GM23338 (cell line): ENCODE measurements around the gene RABEPK. TPM values are rescaled to one million over a fixed set of nuclear protein-coding genes. Genes with fewer than 3 reads are reported as not detected.

Experiments
- ATAC-seq: fragments of 200-7000 bp; cut with Tn5 transposase; 3 replicates; pipeline ENCODE4 v1.9.1; 2020
- DNase-seq: peaks from one replicate; pipeline ENCODE4 v3.0.0-alpha.2; 2015; ENCODE audit warnings: low spot score
- H2AFZ ChIP-seq: fragments of 200-600 bp; sonication (generic); 2 replicates; pipeline ENCODE4 v1.8.0; 2016; ENCODE audit warnings: antibody characterized with exemption, mild to moderate bottlenecking, moderate library complexity
- H3F3A ChIP-seq: fragments of 200-600 bp; sonication (generic); replicated peaks from 2 replicates; pipeline ENCODE4 v1.8.0; 2017; ENCODE audit warnings: antibody characterized with exemption, mixed run types, low read depth
- H3K27ac ChIP-seq: fragments of 200-600 bp; sonication (generic); 2 replicates; pipeline ENCODE4 v1.6.1; 2016; ENCODE audit warnings: low read depth
- H3K27me3 ChIP-seq: fragments of 200-600 bp; sonication (generic); 2 replicates; pipeline ENCODE4 v1.8.0; 2016; ENCODE audit warnings: mild to moderate bottlenecking, mixed run types, moderate library complexity; ENCODE audit not compliant: insufficient read depth
- H3K36me3 ChIP-seq: fragments of 200-600 bp; sonication (generic); 2 replicates; pipeline ENCODE4 v1.8.0; 2016; ENCODE audit warnings: mild to moderate bottlenecking; ENCODE audit not compliant: insufficient read depth
- H3K4me1 ChIP-seq: fragments of 200-600 bp; sonication (generic); 2 replicates; pipeline ENCODE4 v1.8.0; 2016; ENCODE audit warnings: mild to moderate bottlenecking, moderate library complexity; ENCODE audit not compliant: insufficient read depth
- H3K4me2 ChIP-seq: fragments of 200-600 bp; sonication (generic); 2 replicates; pipeline ENCODE4 v1.7.1; 2017; ENCODE audit warnings: mixed run types
- H3K4me3 ChIP-seq: fragments of 200-600 bp; sonication (generic); 2 replicates; pipeline ENCODE4 v1.6.1; 2016; ENCODE audit warnings: mixed run types
- H3K79me2 ChIP-seq: fragments of 200-600 bp; sonication (generic); replicated peaks from 2 replicates; pipeline ENCODE4 v1.8.0; 2017; ENCODE audit warnings: mild to moderate bottlenecking; ENCODE audit not compliant: insufficient read depth
- H3K9me2 ChIP-seq: fragments of 200-600 bp; sonication (generic); 2 replicates; pipeline ENCODE4 v1.8.0; 2017; ENCODE audit not compliant: insufficient read depth
- H4K20me1 ChIP-seq: fragments of 200-600 bp; sonication (generic); replicated peaks from 2 replicates; pipeline ENCODE4 v1.8.0; 2017; ENCODE audit warnings: mild to moderate bottlenecking; ENCODE audit not compliant: insufficient read depth
- H3K27ac Mint-ChIP-seq: 2 replicates; pipeline ENCODE4 v1.8.0; 2020; ENCODE audit warnings: inconsistent platforms, mild to moderate bottlenecking, moderate library complexity, mixed read lengths
- H3K27me3 Mint-ChIP-seq: 3 replicates; pipeline ENCODE4 v1.8.0; 2022; ENCODE audit warnings: low read depth, mild to moderate bottlenecking, moderate library complexity, mixed read lengths, inconsistent platforms; ENCODE audit not compliant: insufficient read depth, poor library complexity
- H3K36me3 Mint-ChIP-seq: 3 replicates; pipeline ENCODE4 v1.8.0; 2021; ENCODE audit warnings: low read depth, mild to moderate bottlenecking, inconsistent platforms, moderate library complexity, mixed read lengths
- H3K4me1 Mint-ChIP-seq: 3 replicates; pipeline ENCODE4 v1.8.0; 2020; ENCODE audit warnings: mild to moderate bottlenecking, inconsistent platforms, mixed read lengths
- H3K4me3 Mint-ChIP-seq: 3 replicates; pipeline ENCODE4 v1.8.0; 2021; ENCODE audit warnings: moderate library complexity, mild to moderate bottlenecking, inconsistent platforms, mixed read lengths
- H3K9me3 Mint-ChIP-seq: 3 replicates; pipeline ENCODE4 v1.8.0; 2020; ENCODE audit warnings: moderate library complexity, mild to moderate bottlenecking, inconsistent platforms, mixed read lengths
- CREB1 ChIP-seq: fragments of 250-450 bp; sonication (Bioruptor Pico); IDR thresholded peaks from 2 replicates; pipeline ENCODE4 v1.5.0; 2020; ENCODE audit warnings: low read depth, mild to moderate bottlenecking, moderate library complexity
- CTCF ChIP-seq, 2 experiments: fragments of 200-600 bp in 1 of 2; sonication (generic) in 1 of 2; conservative IDR thresholded peaks; 2 replicates each; pipeline versions ENCODE4 v1.5.1 to v1.6.1; 2016 to 2017; ENCODE audit warnings: antibody characterized with exemption in 2 of 2, low read depth in 2 of 2, mild to moderate bottlenecking in 2 of 2, moderate library complexity in 1 of 2
- EZH2 ChIP-seq: fragments of 200-600 bp; sonication (generic); IDR thresholded peaks from one replicate; pipeline ENCODE4 v1.8.0; 2017; ENCODE audit warnings: antibody characterized with exemption, mild to moderate bottlenecking, low read depth; ENCODE audit not compliant: unreplicated experiment
- EZH2phosphoT487 ChIP-seq: fragments of 200-600 bp; sonication (generic); IDR thresholded peaks from one replicate; pipeline ENCODE4 v1.8.1; 2018; ENCODE audit warnings: antibody characterized with exemption; ENCODE audit not compliant: unreplicated experiment
- JUNB ChIP-seq: IDR thresholded peaks from one replicate; pipeline ENCODE4 v1.6.1; 2016; ENCODE audit warnings: antibody characterized with exemption; ENCODE audit not compliant: unreplicated experiment
- POLR2AphosphoS5 ChIP-seq: IDR thresholded peaks from 2 replicates; pipeline ENCODE4 v1.6.1; 2016; ENCODE audit warnings: antibody characterized with exemption, low read depth
- REST ChIP-seq: IDR thresholded peaks from one replicate; pipeline ENCODE4 v1.6.1; 2018; ENCODE audit warnings: antibody characterized with exemption; ENCODE audit not compliant: unreplicated experiment
- ZNF114 ChIP-seq: fragments of 250-450 bp; sonication (Bioruptor Pico); IDR thresholded peaks from 2 replicates; pipeline ENCODE4 v1.5.0; 2020; ENCODE audit warnings: mild to moderate bottlenecking, moderate library complexity
- ZNF462 ChIP-seq: fragments of 250-450 bp; sonication (Bioruptor Pico); IDR thresholded peaks from 2 replicates; pipeline ENCODE4 v1.5.0; 2020; ENCODE audit warnings: mild to moderate bottlenecking, moderate library complexity
- polyA plus RNA-seq: library from polyadenylated mRNA; unstranded; fragments of >200 nt; fragmentation: Nextera tagmentation; extraction: Ambion mirVana; gene quantifications from 2 replicates; pipeline ENCODE4 v1.2.1, GENCODE V29; 2016
- total RNA-seq: library from RNA; depleted of rRNA; stranded (reverse); fragments of >200 nt; shearing (Covaris generic); gene quantifications from 2 replicates; pipeline ENCODE4 v1.2.3, GENCODE V29; 2014

Gene RABEPK
- total and polyA plus RNA-seq, 2 experiments from 2014 or later: 25.8 to 32.7 TPM

GRCh38 chr9:125276771-125277170 lies 76.4 kb downstream of the RABEPK start:
- H3K4me1 Mint-ChIP-seq: peaks cover 13% of the 10 kb centered on the region
- TF ChIP-seq ZNF462 (CRISPR knock-in tag) (no peak), EZH2 (no peak), REST (no peak), CTCF (conservative IDR thresholded peaks at IDR 0.05; ENCODE audit: low read depth in 2 of 2) (no peak), JUNB (no peak), EZH2phosphoT487 (no peak), ZNF114 (CRISPR knock-in tag) (no peak), POLR2AphosphoS5 (no peak), CREB1 (CRISPR knock-in tag) (no peak)
- no peak overlapping the region for H3K4me3 Mint-ChIP-seq
- no peaks in the 10 kb centered on the region for H3K36me3 Mint-ChIP-seq
- Histone ChIP-seq H3K27ac (no peak overlapping the region), H3K4me1 (peaks cover 9% of the 10 kb centered on the region), H3K27me3 (no peaks in the 10 kb centered on the region), H3F3A (no peaks in the 10 kb centered on the region), H3K9me2 (no peaks in the 10 kb centered on the region), H3K79me2 (peaks cover 84% of the 10 kb centered on the region), H3K4me2 (no peak overlapping the region), H3K36me3 (no peaks in the 10 kb centered on the region), H4K20me1 (peaks cover 5% of the 10 kb centered on the region), H2AFZ (no peak overlapping the region), H3K4me3 (no peak overlapping the region)
- H3K9me3 Mint-ChIP-seq: no peaks in the 10 kb centered on the region
- DNase-seq (no peak), ATAC-seq (no peak)
- H3K27me3 Mint-ChIP-seq: peaks cover 2% of the 10 kb centered on the region
- no peak overlapping the region for H3K27ac Mint-ChIP-seq
